Measurements from ENCODE around the gene F3. TPM values are rescaled to one million over a fixed set of nuclear protein-coding genes. Genes with fewer than 3 reads are reported as not detected.

The F3 gene
- total RNA-seq, 1 donor from 2014 or later = 4.5 TPM

DNA sequence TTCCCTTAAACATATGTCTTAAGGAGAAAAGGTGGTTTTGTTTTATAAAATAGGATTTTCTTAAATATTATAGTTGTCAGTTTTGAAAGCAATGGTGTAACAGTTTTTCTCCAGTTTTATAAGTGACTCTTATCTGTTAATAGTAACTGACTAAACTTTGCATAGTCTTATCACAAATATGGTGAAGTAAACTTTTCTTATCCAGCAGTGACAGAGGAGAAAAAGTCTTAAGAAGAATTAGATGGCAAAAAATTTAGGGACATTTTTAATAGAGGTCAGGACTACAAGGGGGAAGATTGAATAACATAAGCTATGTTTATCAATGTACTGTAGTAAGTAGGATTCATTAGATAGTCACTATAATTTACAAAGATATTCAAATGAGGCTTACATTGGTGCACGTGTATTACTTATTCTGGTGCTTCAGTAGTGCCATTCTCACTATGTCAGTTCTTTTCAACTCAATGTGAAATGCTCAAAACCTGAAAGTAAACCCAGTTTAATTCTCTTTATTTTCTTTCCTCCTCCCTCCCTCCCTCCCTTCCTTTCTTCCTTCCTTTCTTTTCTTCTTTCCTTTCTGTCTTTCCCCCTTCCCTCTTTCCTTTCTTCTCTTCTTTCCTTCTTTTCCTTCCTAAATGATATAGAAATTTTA, 26.1 kb downstream of the F3 start:
- peaks cover 6% of the 10 kb centered on the region for H3K36me3 Mint-ChIP-seq (ENCODE audit: low read depth)
- H3K27ac Mint-ChIP-seq (ENCODE audit: unreplicated experiment) = no peak overlapping the region
- TF ChIP-seq, protein P1, sequence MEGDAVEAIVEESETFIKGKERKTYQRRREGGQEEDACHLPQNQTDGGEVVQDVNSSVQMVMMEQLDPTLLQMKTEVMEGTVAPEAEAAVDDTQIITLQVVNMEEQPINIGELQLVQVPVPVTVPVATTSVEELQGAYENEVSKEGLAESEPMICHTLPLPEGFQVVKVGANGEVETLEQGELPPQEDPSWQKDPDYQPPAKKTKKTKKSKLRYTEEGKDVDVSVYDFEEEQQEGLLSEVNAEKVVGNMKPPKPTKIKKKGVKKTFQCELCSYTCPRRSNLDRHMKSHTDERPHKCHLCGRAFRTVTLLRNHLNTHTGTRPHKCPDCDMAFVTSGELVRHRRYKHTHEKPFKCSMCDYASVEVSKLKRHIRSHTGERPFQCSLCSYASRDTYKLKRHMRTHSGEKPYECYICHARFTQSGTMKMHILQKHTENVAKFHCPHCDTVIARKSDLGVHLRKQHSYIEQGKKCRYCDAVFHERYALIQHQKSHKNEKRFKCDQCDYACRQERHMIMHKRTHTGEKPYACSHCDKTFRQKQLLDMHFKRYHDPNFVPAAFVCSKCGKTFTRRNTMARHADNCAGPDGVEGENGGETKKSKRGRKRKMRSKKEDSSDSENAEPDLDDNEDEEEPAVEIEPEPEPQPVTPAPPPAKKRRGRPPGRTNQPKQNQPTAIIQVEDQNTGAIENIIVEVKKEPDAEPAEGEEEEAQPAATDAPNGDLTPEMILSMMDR (IDR thresholded peaks at IDR 0.05) = no peak
- DNase-seq (ENCODE audit: low spot score) = no peak
- H3K4me3 Mint-ChIP-seq (ENCODE audit: unreplicated experiment) = no peak overlapping the region
- H3K4me1 Mint-ChIP-seq (ENCODE audit: low read depth) = peaks cover 3% of the 10 kb centered on the region
- H3K9me3 Mint-ChIP-seq (ENCODE audit: low read depth) = peaks cover 5% of the 10 kb centered on the region
- H3K27me3 Mint-ChIP-seq (ENCODE audit: low read depth) = no peaks in the 10 kb centered on the region

- TF ChIP-seq, protein P1 (IDR thresholded peaks at IDR 0.05) = peak; percentile 89
- Mint-ChIP-seq H3K27me3 (ENCODE audit: low read depth) (no peaks in the 10 kb centered on the region), H3K4me1 (ENCODE audit: low read depth) (peaks cover 3% of the 10 kb centered on the region), H3K9me3 (ENCODE audit: low read depth) (peaks cover 9% of the 10 kb centered on the region), H3K4me3 (ENCODE audit: unreplicated experiment) (no peak overlapping the region), H3K27ac (ENCODE audit: unreplicated experiment) (no peak overlapping the region), H3K36me3 (ENCODE audit: low read depth) (peaks cover 11% of the 10 kb centered on the region)
- DNase-seq (ENCODE audit: low spot score) = no peak
These were observed 27.3 kb downstream of the F3 start for GRCh38 chr1:94514095-94514727.

GRCh38 chr1:94512816-94513215, 28.7 kb downstream of the F3 start:
- Mint-ChIP-seq H3K9me3 (ENCODE audit: low read depth) (peaks cover 9% of the 10 kb centered on the region), H3K36me3 (ENCODE audit: low read depth) (peaks cover 11% of the 10 kb centered on the region), H3K4me3 (ENCODE audit: unreplicated experiment) (no peak overlapping the region), H3K4me1 (ENCODE audit: low read depth) (peaks cover 3% of the 10 kb centered on the region), H3K27ac (ENCODE audit: unreplicated experiment) (no peak overlapping the region), H3K27me3 (ENCODE audit: low read depth) (no peaks in the 10 kb centered on the region)
- DNase-seq (ENCODE audit: low spot score) = no peak
- TF ChIP-seq, protein P1 (IDR thresholded peaks at IDR 0.05) = no peak

- no peak overlapping the region for H3K27ac Mint-ChIP-seq (ENCODE audit: unreplicated experiment)
- H3K27me3 Mint-ChIP-seq (ENCODE audit: low read depth) = no peaks in the 10 kb centered on the region
- H3K4me1 Mint-ChIP-seq (ENCODE audit: low read depth) = no peaks in the 10 kb centered on the region
- H3K4me3 Mint-ChIP-seq (ENCODE audit: unreplicated experiment) = no peak overlapping the region
- no peak for DNase-seq (ENCODE audit: low spot score)
- H3K36me3 Mint-ChIP-seq (ENCODE audit: low read depth) = peaks cover 27% of the 10 kb centered on the region
- TF ChIP-seq, protein P1 (IDR thresholded peaks at IDR 0.05) = no peak
- H3K9me3 Mint-ChIP-seq (ENCODE audit: low read depth) = peaks cover 3% of the 10 kb centered on the region
These were observed 37.0 kb downstream of the F3 start for GRCh38 chr1:94504601-94505000.

- Mint-ChIP-seq H3K4me1 (ENCODE audit: low read depth) (no peaks in the 10 kb centered on the region), H3K27ac (ENCODE audit: unreplicated experiment) (no peak overlapping the region)
These were observed 38.4 kb downstream of the F3 start for GRCh38 chr1:94503153-94503552.

More at GRCh38 chr1:94503153-94503552, 38.4 kb downstream of the F3 start:
- TF ChIP-seq, protein P1 (IDR thresholded peaks at IDR 0.05) = no peak
- no peak for DNase-seq (ENCODE audit: low spot score)
- no peaks in the 10 kb centered on the region for H3K9me3 Mint-ChIP-seq (ENCODE audit: low read depth)
- no peaks in the 10 kb centered on the region for H3K27me3 Mint-ChIP-seq (ENCODE audit: low read depth)
- no peak overlapping the region for H3K4me3 Mint-ChIP-seq (ENCODE audit: unreplicated experiment)
- H3K36me3 Mint-ChIP-seq (ENCODE audit: low read depth) = peaks cover 33% of the 10 kb centered on the region
